NCI-H2227 treated with DMSO at 0.1 percent for 48 hours (cell line): Measurements from ENCODE around the gene ELFN2.

Experiments
- DNase-seq: peaks from one replicate; lab custom pipeline; 2025; lab: John Stamatoyannopoulos, UW

The ELFN2 gene

DNA sequence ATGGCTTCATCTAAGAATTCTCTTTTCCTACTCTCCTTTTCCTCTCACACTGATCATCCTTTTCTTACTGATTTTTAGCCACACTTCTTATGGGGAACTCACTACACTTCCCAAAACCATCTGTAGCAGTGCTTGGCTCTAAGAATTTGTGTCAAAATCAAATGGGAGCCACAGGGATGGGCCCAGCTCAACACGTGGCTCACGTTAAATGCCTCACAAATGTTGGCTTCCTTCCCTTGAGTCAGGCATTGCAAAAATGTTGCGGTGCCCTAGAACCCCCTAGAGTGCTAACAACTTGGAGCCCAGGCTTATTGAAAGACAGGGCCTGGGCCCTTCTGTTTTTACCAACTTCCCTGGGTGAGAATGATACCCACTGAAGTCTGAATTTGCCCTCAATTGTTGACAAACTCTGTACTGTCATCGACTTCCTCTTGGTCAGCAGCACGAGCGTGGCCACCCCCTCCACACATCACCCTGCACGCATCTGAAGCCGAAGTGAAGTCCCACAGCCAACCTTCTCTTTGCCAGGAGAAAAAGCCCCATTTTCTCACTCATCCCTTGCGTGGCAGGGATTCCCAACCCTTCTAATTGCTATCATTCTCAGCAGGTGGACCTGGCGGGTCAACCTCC is 69.7 kb downstream of the ELFN2 start:
- DNase-seq: no peak

DNA sequence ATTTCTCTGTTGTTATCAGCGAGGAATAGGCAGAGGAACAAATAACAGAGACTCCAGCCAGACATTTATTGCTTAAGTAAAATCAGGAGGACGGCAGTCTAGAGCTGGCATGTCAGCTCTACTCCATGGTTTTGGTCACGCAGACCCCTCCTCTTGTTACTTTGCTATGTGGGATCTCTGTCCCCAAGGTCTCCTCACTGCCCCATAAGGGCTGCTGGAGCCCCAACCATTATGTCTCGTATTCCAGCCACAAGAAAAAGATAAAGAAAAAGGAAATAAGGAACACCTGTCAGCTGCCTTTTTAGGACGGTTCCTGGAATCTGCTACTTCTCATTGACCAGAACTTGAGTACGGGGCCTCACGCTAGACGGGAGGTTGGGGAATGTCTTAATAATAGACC is 70.4 kb downstream of the ELFN2 start:
- no peak for DNase-seq

DNA sequence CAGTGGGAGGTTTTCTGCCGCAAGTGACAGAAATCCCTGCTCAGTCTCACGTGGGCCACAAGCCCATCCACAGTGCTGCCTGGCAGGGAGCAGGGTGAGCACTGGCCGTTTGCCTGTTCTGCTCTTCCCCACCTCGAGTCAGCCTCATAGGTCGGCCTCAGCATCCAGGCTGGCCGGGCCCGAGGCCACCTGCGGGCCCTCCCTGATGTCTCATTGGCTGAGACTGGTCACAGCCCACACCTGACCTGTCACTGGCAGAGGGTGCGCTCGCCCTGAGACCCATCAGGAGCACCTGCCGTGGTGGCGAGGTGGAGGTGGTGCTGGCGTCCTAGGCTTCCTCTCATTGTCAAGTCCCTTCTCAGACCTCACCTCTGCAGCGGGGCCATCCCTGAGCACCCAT is 72.1 kb downstream of the ELFN2 start:
- DNase-seq: no peak

DNA sequence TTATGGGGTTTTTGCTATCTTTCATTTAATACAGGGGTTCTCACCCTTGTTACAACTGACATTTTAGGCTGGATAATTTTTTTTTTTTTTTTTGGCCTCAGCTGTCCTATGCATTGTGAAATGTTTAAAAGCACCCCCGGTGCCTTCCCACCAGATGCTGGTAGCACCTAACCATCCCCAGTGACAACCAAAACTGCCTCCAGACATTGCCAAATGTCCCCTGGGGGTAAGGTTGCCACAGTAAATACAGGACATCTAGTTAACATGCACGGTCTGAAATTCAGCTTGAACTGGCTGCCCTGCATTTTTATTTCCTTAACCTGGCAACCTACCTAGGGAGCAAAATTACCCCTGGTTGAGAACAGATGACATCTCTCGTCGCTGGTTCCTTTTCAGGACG is 72.6 kb downstream of the ELFN2 start:
- no peak for DNase-seq

DNA sequence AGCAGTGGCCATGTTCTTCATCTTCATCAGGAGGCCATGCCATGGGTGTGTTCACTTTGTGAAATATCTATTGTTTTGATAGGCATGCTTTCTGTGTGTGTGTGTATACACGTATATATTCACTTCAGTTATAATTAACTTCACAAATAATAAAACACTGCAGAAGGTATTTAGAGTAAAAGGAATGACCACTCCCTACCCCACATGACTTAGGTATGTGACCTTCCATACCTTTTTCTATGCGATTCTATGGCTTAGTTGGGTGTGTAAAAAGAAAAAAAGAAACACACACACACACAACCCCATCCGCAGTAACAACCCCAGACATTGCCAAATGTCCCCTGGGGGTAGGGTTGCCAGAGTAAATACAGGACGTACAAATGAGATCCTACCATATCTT is 73.0 kb downstream of the ELFN2 start:
- no peak for DNase-seq

DNA sequence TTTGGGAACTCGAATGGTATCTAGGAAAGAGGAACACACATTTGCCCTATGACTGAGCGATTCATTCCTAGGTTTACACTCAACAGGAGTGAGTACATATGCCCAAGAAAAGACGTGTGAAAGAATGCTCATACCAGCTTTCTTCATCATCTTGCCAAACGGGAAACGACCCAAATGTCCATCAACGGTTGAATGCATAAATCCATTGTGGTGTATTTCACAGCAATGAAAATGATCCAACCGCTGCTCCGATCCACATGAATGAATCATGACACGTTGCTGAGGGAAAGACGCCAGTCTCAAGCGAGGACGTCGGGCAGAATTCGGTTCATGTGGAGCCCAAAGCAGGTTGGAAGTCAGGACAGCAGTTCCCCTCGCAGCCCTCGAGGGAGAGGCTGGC is 73.4 kb downstream of the ELFN2 start:
- DNase-seq: no peak

DNA sequence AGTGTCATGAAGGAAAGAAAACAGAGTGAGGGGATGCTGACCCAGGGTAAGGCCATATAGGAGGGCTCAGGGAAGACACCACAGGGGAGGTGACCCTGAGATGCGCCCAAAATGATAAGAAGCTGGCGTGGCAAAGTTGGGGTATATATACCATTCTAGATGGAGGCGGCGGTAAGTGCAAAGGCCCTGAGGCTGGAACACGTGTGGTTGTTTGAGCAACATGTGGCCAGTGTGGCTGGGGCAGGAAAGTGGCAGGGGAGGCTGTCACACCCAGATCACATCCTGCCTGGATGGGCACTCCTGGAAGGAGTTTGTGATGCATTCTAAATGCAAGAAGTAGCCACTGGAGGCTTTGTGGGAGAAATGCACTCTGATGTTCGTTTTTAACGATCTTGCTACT is 74.8 kb downstream of the ELFN2 start:
- no peak for DNase-seq

DNA sequence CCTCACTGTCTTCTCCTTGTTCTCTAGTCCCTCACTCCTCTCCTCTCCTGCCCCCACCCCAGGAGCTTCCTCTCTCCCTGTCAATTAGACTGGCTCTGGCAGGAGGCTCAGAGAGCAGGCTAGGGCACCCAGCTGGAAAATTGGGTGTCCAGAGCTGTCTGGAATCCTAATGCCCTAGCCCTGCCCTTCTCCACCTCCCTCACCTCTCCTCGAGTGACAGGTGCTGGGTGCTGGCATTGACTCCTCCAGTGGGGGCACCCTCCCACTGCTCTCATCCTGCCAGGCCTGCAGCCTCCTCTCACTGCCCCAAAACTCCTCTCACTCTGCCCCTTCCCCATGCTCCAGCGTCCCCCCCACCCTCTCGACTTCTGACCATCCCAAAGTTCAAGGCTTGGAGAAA is 76.0 kb downstream of the ELFN2 start:
- no peak for DNase-seq

DNA sequence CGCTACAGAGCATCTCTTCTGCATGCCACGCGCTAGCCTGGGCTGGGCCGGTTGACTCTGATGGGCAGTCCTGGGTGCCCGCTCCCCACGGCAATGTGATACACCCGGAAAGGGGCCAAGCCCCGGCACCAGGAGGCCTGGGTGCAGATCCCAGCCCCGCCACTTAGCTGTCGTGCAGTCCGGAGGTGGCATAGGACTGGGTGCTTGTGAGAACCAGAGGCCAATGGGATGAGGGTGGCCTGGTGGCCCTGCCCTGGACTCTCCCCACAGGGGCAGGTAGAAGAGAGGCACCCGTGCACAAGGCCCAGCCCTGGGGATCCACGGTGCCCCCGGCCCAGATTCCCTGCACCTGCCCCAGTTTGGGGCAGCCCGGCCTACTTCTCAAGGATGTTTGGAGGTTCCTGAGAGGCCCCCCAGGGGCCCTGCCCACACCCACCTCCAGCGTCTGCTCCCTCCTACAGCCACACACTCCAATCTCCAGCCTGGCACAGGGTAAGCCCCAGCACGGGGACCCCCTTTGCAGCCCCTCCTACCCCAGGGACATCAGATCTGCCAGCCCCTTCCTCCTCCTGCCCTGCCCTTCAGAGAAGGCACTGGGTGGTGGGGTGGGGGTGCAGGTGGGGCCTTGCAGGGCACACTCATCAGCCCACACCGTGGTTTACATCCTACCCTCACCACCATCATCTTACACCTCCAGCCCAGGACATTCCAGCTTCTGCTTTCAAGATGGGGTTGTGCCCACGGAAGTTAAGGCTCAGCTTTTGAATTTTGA is 78.0 kb downstream of the ELFN2 start:
- DNase-seq: no peak

DNA sequence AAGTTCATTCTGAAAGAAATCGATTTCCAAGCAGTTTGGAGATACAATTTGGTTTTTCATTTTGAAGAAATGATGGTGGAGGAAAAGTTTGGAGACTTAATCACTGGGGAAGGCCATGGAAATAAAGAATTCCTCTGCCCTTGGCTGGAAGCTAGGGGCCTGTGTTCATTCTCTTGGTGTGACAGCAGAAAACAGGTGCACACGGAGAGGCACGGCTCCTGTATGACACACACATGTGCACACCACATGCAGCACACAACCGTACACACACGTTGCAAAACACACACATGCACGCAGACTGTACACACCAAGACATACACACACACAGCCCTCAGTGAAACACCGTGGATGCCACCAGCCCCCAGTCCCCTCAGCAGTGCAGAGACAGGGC is 80.8 kb downstream of the ELFN2 start:
- no peak for DNase-seq

DNA sequence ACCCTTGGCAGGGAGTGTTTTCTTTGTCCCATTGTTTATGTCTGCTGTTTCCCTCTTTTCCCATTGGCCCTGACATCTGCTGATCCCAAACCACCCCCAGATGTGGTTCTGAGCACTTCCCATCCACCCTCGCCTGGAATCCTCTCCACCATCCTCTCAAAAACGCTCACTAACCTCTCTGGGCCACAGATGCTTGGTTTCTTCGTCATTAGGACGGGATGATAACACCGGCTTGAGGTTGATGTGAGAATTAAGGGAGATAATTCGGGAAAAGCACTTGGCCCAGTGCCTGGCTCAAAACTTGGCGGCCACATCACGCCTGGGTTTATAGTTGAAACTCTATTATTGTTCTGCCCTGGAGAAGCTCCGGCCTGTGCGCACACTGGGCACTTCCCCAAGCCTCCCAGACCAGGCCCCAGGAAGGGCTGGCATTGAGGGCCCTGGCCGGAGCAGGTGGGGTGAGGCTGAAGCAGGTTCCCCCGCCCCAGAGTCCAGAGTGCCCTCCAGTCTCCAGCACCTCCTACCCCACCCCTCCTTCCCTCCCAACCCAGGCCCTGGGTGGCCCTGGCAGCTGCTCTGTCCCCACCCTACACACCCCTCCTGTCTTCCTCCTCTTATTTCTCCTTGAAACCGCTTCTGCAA is 81.3 kb downstream of the ELFN2 start:
- DNase-seq: no peak

DNA sequence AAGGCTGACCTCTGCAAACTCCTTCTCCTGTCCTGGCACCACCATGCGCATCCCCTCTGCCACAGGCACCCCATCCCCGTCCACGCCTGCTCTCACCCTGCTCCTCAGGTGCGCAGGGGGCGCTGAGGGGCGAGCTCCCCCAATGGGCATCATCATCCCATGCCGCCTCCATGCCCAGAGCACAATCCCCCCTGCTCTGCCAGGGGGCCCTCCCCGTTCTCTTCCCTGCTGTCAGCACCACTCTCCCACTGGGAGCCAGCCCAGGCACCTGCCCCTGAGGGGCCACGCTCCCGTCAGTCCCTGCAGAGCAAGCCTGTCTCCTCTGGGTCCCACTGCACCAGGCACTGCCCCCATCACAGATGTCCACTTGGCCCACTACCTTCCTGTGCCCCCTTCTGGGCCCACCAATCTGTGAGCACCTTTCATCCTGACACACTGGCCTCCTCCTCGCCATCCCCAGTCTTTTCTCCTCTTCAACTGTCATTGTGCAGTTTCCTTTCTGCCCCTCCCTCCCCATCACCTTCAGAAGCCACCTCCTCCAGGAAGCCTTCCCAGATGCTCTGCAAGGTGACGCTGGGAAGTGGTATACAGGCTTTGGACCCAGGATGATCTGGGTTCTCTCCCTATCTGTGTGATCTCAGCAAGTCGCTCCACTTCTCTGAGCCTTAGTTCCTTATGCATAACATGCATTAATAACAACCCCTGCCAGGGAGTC is 82.4 kb downstream of the ELFN2 start:
- no peak for DNase-seq

DNA sequence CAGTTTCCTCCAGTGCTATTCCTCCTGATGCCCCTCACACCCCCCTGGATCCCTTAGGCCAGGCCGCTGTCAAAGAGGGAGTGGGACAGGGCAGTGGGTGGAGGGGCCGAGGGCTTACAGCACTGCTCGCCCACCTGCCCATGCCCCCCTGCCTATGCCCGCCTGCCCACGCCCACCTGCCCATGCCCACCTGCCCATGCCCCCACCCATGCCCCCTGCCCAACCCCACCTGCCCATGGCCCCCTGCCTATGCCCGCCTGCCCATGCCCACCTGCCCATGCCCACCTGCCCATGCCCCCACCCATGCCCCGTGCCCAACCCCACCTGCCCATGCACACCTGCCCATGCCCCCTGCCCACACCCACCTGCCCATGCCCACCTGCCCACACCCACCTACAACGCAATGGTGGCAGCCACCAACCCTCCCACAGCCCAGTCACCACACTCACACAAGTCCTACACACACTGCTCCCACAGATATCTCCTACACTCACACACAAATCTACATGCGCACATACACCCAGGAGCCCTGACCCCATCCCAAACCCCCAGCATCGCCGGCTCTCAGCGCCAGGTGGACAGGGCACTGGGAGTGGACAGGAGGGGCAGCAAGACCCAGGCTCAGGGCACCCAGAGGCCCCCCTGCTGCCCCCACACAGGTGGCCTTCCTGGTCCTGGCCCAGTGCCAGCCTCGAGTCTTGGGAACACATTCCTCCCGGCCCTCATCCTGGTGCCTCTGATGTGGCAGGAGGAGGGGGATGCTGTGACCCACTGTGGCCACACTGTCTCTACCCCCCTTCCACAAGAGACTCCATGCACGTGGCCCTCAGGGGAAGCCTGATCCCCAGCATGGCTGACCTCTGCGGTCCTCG is 83.2 kb downstream of the ELFN2 start:
- DNase-seq: no peak

DNA sequence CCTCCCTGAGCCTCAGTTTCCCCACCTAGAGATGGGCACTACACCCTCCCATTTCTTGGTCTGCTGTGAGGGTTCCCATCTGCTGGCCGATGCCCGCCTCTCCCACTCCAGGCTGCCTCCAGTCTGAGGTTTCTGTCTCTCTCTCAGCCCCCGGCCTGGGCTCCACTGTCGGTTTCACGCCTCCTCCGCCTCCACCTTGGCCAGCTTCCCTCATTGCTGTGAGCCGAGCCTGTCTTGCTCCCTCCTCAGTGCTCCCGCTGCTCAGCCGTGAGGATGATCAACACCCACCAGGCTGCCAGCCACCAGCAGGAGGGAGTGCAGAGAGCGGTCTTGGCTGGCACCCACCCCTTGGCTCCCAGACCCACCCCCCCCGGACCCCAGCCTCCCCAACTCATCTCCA is 83.9 kb downstream of the ELFN2 start:
- DNase-seq: no peak

DNA sequence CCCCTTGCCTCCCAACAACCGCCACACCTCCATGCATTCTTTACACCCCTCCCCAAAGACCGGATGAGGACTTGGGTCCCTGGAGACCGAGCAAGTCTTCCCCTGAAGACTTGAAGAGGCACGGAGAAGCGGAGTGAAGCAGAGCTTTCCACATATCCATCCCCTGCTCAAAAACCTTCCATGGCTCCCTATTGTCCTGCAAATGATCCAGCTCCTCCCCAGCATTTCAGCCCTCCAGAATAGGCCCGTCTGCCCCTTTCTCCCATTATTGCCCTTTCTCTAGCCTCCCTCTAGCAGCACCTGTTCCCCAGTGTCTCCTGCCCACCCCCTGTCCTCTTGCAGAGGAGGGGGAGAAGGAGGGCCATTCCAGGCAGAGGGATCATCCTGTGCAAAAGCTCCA is 85.2 kb downstream of the ELFN2 start:
- DNase-seq: no peak

DNA sequence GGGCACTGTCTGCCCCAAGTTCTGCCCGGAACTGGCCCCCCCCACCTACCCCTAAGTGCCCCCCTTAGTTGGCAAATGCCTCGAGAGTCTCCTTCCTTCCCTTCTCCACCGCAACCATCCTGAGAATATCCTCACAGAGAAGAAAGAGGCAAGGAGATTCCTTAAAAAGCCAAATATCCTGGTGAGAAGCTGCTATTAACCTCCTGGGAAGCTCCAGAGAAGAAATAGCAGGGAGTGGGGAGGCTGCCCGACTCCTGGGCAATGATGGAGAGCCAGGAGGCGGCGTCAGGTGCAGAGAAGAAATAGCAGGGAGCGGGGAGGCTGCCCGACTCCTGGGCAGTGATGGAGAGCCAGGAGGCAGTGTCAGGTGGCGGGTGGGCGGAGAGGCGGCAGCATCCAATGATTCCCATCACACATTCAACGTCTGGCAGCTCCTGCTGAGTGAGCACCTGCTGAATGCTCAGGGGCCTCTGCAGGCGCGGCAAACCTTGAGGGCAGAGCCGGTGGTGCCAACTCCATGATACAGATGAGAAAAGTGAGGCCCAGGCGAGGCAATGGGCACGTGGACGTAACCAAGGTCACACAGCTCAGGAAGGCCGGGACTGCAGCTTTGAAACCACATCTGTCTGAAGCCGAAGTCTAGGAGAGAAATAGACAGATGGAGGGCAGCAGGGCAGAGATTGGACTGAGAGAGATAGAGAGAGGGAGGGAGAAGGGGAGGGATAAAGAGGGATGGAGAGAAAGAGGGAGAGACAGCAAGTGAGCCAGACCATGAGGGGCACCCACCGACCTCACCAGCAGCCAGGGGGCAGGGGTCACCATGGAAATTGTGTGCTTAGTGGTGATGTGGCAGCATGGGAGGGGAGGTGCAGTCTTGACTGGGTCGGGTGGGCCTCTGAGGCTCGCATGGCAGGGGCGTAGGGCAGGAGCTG is 86.7 kb downstream of the ELFN2 start:
- peak; percentile 35 for DNase-seq

DNA sequence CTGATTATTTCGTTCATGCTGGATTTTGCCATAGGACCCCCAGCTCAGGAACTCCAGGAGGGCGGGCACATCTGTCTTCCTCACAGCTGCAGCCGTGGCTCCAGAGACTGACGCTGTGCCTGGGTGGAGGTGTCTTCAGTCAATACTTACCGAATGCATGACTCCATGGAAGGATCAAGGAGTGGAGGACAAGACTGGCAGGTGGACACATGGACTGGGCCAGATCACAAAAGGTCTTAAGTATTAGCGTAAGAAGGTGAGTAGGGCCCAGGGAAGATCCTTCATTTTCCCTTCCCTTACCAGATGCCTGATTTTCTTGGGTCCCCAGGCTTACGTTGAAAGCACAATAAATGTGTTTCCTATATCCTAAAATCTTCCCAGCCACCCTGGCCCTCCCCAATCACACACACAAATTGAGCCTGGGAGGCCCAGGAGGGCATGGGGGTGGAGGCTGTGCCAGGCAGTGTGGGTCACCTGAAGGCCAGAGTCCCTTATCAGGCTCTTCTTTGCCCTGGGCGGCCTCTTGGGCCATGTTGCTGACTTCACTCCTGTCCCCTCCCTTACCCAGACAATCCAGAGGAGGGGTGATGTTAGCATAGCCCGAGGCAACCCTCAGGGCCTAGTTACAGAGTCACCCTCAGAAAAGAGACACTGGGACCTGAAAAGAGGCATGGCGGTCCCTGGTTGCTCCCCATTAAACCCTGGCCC is 88.6 kb downstream of the ELFN2 start:
- DNase-seq: no peak

DNA sequence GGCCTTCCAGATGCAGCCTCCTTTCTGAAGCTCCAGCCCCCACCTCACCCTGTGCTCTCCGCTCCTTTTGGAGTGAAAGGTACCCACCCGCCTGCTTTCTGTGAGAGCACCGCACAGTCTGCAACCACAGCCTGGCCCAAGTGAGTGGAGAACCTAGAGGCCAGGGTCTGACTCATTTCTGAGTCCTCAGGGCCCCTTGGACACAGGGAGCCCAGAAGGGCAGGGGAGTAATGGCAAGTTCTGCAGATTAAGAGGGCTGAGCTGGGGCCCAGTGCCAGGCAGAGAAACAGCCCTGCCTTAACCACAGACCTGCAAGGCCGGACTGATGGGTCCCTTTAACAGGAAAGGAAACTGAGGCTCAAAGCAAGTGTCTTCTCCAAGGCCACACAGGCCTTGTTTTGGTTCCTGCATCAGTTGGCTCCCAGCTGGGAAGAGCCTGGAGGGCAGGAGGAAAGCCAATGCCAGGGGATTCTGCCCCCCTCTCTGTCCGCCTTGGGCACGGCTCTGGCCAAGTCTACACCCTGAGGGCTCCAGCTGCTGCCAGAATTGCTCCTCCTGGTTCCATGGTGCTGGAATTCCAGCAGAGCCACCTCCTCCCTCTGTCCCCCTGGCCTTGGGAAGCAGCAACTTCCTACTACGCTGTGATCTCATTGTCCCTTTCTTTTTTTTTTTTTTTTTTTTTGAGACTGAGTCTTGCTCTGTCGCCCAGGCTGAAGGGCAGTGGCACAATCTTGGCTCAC is 89.9 kb downstream of the ELFN2 start:
- DNase-seq: no peak

DNA sequence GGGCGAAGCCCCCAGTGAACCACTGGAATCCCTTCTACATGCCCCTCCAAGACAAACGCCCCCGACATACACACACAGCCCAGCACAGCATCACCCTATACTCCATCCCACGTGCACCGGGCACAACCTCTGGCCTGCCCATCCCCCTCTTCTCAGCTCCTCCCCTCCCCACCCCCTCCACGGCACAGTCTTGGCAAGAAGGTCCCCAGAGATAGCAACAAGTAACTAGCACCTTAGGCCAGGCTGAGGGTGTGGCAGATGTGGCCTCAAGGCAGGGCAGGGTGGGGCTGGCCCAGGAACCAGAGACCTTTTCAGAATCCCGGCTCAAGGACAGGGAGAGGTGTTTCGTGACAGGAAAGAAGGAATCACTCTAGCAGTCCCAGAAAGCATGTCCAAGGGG is 90.7 kb downstream of the ELFN2 start:
- DNase-seq: no peak
